HL-60 (cell line): ENCODE results near the gene NOS1AP.

Experiments
- DNase-seq, 2 experiments: peaks; one replicate each; pipeline ENCODE4 v3.0.0-alpha.2; 2010 to 2020; ENCODE audit warnings: low read depth in 1 of 2, low spot score in 1 of 2
- H3K27ac ChIP-seq: fragments of 250-450 bp; sonication (Bioruptor Pico); replicated peaks from 2 replicates; pipeline ENCODE4 v1.5.1; 2020; ENCODE audit warnings: mild to moderate bottlenecking, moderate library complexity
- H3K27me3 ChIP-seq: fragments of 250-450 bp; sonication (Bioruptor Pico); 2 replicates; pipeline ENCODE4 v1.5.1; 2021; ENCODE audit warnings: mild to moderate bottlenecking, moderate library complexity; ENCODE audit not compliant: insufficient read depth, poor library complexity, severe bottlenecking
- H3K4me3 ChIP-seq: replicated peaks from 2 replicates; pipeline ENCODE4 v1.5.1; 2011; ENCODE audit warnings: mild to moderate bottlenecking, control low read depth, low read length; ENCODE audit not compliant: insufficient read depth
- CTCF ChIP-seq: IDR thresholded peaks from one replicate; pipeline ENCODE4 v1.5.1; 2011; ENCODE audit warnings: low read length, control low read depth, inconsistent platforms; ENCODE audit not compliant: insufficient read depth
- GABPA ChIP-seq: IDR thresholded peaks from 2 replicates; pipeline ENCODE4 v1.6.1; 2012; ENCODE audit warnings: low read depth
- POLR2AphosphoS5 ChIP-seq: IDR thresholded peaks from 2 replicates; pipeline ENCODE4 v1.6.1; 2012; ENCODE audit warnings: low read depth
- REST ChIP-seq: IDR thresholded peaks from 2 replicates; pipeline ENCODE4 v1.6.1; 2012; ENCODE audit warnings: low read depth; ENCODE audit not compliant: insufficient replicate concordance
- SPI1 ChIP-seq: IDR thresholded peaks from 2 replicates; pipeline ENCODE4 v1.6.1; 2012; ENCODE audit warnings: low read depth, mild to moderate bottlenecking, borderline replicate concordance

Gene NOS1AP

GRCh38 chr1:162145280-162145965, 75.9 kb downstream of the NOS1AP start:
- H3K27ac ChIP-seq, result no peak overlapping the region
- no peak overlapping the region for H3K4me3 ChIP-seq
- peaks cover 15% of the 10 kb centered on the region for H3K27me3 ChIP-seq
- DNase-seq, result no peak
- TF ChIP-seq GABPA, result no peak
- TF ChIP-seq CTCF, result no peak
- TF ChIP-seq POLR2AphosphoS5, result no peak
- TF ChIP-seq SPI1, result no peak
- TF ChIP-seq REST, result no peak

- H3K4me3 ChIP-seq, result no peak overlapping the region
- no peak for TF ChIP-seq SPI1
Observed at GRCh38 chr1:162145966-162146696, 76.6 kb downstream of the NOS1AP start.

GRCh38 chr1:162147760-162148159, 78.3 kb downstream of the NOS1AP start:
- H3K27me3 ChIP-seq, result peaks cover 2% of the 10 kb centered on the region
- TF ChIP-seq GABPA (no peak), REST (no peak), SPI1 (no peak), CTCF (no peak), POLR2AphosphoS5 (no peak)
- H3K4me3 ChIP-seq, result no peak overlapping the region
- no peak for DNase-seq
- no peak overlapping the region for H3K27ac ChIP-seq

More at GRCh38 chr1:162145966-162146696, 76.6 kb downstream of the NOS1AP start:
- no peak for DNase-seq
- peaks cover 13% of the 10 kb centered on the region for H3K27me3 ChIP-seq
- H3K27ac ChIP-seq, result no peak overlapping the region

GRCh38 chr1:162150112-162150511, 80.6 kb downstream of the NOS1AP start:
- Histone ChIP-seq H3K27ac (no peak overlapping the region), H3K4me3 (no peak overlapping the region), H3K27me3 (peaks cover 2% of the 10 kb centered on the region)
- DNase-seq, result no peak
- TF ChIP-seq CTCF (no peak), GABPA (no peak), POLR2AphosphoS5 (no peak), REST (no peak), SPI1 (no peak)
